HG02870 (cell line): ENCODE results near the gene HAGH.

Experiments
- ATAC-seq: cut with Tn5 transposase; IDR thresholded peaks from one replicate; pipeline ENCODE4 v1.9.1; 2021; ENCODE audit warnings: mild to moderate bottlenecking, moderate library complexity; ENCODE audit not compliant: unreplicated experiment

The HAGH gene

DNA sequence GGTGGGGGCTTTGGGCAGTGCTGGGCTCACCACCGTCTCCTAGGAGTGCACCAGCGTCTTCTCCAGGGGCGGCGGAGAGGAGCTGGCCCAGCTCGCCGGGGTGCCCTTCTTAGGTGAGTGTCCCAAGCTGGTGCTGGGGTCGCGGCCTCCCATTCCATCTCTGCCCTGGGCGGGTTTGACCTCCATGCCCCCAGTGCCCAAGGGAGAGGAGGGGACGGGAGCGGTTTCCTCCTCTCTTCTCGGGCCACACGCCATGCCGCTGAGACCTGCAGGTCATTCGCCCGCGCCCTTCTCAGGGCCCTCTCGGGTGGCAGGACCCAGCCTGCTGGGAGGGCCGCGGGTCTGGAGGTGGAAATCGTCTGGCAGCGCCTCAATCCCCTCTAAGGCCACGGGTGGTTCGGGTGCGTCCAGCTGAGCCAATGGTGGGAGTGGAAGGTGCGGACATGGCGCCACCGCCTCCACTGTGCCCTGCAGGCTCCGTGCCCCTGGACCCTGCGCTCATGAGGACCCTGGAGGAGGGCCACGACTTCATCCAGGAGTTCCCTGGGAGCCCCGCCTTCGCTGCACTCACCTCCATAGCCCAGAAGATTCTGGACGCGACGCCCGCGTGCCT, 38.4 kb downstream of the HAGH start:
- ATAC-seq: no peak

DNA sequence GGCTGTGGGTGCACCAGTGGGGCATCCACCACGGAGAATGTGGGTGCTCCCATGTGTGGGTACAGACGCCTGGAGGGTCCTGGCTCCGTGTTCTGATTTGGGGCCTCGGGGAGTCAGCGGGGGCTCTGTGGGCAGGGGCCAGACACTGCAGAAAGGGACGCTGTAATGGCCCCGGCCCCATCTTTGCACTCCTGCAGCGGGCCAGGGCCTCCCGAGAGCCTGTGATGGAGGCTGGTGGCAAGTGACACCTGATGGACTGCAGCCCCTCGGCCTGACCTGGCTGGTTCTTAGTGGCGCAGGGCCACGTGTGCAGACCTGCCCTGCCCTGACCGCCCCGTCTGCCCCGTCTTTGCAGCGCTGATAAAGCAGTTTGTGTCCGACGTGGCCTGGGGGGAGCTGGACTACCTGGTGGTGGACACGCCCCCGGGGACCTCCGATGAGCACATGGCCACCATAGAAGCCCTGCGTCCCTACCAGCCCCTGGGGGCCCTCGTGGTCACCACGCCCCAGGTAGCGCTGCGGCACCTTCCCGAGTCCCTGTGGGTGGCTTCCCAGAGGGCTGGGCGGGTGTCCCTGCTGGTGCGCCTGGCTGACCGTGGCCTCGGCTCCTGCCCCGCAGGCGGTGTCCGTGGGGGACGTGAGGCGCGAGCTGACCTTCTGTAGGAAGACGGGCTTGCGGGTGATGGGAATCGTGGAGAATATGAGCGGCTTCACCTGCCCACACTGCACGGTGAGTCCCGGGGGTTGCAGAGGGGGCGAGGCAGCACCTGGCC, 39.1 kb downstream of the HAGH start:
- ATAC-seq: no peak

- no peak for ATAC-seq
Observed at GRCh38 chr16:1787056-1787321, 39.6 kb downstream of the HAGH start.

DNA sequence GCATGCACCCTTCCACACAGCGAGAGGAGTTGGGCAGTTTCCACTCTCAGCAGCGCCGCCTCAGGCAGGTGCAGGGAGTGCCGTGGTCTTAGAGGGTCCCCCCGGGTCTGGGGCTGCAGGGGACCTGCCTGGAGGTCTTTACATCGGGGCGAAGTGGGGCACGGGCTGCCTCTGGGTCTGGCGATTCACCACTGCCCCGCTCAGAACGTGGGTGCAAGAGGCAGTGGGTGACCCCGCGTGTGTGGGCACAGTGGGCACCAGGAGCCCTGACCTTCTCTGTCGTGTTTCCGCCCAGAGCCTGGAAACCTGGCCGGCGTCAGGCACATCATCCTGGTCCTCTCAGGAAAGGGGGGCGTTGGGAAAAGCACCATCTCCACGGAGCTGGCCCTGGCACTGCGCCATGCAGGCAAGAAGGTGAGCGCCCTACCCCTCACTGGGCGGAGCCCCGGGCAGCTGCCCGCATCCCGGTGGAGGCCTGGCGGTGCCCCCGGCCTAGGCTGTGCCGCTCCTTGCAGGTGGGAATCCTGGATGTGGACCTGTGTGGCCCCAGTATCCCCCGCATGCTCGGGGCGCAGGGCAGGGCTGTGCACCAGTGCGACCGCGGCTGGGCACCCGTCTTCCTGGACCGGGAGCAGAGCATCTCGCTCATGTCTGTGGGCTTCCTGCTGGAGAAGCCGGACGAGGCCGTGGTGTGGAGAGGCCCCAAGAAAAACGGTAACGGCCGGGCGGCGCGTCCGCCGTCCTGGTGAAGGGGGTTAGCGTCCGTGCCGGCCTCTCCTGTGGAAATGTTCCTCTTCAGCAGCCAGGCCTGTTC, 40.2 kb downstream of the HAGH start:
- no peak for ATAC-seq

DNA sequence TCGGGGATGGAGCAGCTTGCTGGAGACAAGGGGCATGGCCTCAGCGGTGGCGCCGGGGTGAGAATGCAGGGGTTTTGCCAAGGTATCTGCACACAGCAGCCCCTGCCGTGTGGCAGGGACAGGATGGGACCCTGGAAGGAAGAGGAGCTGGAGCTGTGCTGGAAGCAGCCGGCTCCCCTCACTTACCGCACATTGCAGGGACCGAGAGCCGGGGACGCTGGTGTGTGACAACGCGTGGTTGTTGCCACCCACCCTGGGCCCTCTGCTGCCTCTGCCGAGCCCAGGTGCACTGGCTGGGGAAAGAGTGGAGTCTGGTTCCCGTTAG, 40.8 kb downstream of the HAGH start:
- no peak for ATAC-seq

GRCh38 chr16:1784977-1785845, 41.4 kb downstream of the HAGH start:
- no peak for ATAC-seq

- peak; percentile 81 for ATAC-seq
Observed at GRCh38 chr16:1782408-1783264, 44.0 kb downstream of the HAGH start, which contains the start of the genes NUBP2 and SPSB3. NUBP2 (plus strand) TSS chr16:1782960; CDS start chr16:1783021, 61 bp downstream. SPSB3 (minus strand) TSS chr16:1782571; CDS start chr16:1781483, 1,088 bp downstream.

DNA sequence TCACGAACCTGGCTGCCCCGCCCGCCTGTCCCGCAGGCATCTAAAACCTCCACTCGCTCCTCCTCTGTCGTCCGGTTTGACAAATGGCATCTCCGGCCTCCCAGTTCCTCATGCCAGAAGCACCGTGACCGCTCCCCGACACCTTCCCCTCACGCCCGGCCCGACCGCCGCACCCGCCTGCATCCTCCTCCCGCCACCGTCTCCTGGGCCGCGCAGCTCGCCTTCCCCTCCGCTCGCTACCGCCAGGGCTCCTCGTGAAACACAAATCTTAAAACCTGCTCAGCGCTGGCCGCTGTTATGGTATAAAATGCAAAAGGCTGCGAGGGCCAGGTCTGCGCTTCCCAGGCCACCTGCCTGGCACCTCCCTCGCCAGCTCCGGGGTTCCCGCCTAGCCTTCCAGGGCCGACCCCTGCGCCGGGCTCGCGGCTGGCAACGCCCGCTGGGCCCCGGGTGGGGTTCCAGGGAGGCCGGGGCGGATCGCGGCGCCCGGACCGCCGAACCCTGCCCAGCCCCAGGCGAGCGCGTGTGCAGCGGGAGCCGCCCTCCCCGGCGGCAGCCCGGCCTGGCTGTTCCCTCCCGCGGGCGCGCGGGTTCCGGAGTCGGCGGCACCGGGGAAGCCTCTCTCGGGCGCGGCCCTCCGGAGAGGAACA, 44.7 kb downstream of the HAGH start:
- ATAC-seq: no peak

DNA sequence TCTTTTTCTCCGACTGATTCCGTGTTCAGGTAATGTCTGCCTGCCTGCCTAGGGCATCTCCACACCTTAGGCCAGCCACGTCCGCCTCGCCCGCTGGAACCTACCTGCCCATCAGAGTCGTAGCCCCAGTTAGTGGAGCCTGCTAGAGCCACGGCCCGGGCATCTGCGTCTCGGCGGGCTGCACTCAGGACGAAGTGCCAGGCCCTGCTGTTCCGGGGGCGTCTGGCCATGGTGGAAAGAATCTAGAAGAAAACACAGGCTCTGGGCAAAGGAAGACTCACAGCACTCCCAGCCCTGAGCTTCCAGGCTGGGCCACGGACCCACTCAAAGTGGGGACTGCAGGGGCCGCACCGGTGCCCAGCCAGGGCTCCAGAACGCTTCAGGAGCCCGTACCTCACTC, 45.4 kb downstream of the HAGH start:
- no peak for ATAC-seq

DNA sequence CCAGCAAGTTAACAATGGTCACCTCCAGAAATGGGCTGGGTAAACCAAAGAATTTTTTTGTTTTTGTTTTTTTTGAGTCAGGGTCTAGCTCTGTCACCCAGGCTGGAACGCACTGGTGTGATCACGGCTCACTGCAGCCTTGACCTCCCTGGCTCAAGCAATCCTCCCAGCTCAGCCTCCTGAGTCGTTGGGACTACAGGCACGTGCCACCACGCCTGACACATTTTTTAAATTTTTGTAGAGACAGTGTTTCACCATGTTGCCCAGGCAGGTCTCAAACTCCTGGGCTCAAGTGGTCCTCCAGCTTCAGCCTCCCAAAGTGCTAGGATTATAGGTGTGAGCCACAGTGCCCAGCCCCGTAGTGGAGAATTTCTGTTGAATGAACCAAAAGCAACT, 46.0 kb downstream of the HAGH start:
- no peak for ATAC-seq

- no peak for ATAC-seq
Observed at GRCh38 chr16:1779741-1780676, 46.6 kb downstream of the HAGH start.

DNA sequence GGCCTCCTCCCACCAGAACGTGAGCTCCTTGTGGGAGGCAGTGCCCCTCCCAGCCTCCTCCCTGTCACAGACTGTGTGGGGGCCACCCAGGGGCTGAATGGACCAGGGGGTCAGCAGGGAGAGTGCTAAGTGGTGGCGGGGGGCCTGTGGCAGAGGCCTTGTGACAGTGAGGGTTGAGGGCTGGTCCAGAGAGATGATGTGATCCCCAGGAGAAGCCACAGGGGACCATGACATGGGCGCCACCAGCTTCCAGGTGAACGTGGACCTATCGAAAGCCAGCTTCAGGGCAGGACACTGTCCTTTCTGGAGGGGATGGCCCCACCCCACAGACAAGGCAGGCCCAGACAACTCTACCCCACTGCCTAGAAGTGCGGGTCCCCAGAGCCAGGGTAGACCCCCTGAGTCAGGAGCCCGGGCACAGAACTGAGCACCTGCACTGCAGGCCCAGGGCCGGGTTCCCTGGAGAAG, 47.4 kb downstream of the HAGH start:
- ATAC-seq: no peak

- ATAC-seq: no peak
Observed at GRCh38 chr16:1778200-1779179, 48.1 kb downstream of the HAGH start.

DNA sequence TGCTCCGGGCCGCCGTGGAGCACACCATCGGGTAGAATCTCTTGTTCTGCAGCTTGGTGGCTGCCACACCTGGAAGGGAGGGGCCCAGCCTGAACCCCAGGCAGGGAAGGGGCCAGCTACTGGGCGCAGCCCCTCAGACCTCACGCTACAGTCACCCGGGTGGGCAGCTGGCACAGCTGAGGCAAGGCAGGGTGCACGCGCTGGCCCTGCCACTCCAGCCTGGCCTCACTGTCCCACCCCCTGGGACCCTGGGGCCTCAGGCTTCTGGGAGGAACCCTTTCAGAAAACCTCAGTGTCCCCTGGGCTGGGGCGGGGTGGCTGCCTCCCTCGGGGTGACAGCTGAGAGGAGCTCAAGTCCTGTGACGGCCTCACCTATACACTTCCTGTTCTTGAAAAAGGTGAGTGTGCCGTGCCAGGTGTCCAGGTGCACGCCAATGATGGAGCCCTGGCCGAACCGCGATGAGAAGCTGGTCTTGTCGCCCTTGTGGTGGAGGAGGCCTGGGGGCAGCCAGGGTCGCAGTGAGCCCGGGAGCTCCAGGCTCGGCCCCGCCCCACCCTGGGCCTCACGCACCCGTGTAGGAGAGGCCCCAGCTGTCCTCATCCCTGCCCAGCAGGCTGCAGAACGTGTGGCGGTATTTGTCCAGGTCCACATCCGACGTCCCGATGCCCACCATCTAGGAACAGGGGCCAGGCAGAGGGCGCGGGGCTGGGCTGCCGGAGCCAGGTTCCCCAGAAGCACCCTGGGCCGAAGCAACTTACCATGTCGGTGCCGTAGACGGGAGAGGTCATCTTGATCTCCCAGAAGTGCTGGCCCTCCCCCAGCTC, 49.0 kb downstream of the HAGH start:
- no peak for ATAC-seq

DNA sequence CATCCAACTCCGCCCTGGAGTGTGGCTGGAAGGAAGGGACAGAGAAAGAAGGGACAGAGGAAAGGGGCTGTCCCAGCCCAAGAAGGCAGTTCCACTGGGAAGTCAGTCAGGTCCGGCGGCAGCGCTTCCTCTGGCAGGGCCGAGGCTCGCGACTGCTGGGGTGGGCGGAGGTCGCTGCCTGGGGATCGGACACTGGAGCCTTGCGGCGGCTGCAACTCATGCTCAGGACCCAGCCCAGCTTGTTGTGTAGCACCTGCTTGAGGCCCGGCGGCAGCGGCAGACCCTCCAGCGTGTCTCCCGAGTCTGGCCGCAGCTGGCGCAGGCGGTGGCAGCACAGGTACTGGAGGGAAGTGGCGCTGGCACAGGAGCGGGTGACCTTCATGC, 49.6 kb downstream of the HAGH start:
- ATAC-seq: no peak

- ATAC-seq: no peak
Observed at GRCh38 chr16:1776672-1776955, 50.0 kb downstream of the HAGH start.
